HG02938 (cell line): Measurements from ENCODE around the gene NR3C2.

ENCODE experiments used
- ATAC-seq: cut with Tn5 transposase; IDR thresholded peaks from one replicate; pipeline ENCODE4 v1.9.1; 2021; ENCODE audit warnings: mild to moderate bottlenecking, moderate library complexity; ENCODE audit not compliant: unreplicated experiment

Gene NR3C2

GRCh38 chr4:148266921-148267320 is 175.3 kb downstream of the NR3C2 start:
- ATAC-seq: no peak

GRCh38 chr4:148266240-148266639 is 176.0 kb downstream of the NR3C2 start:
- no peak for ATAC-seq

DNA sequence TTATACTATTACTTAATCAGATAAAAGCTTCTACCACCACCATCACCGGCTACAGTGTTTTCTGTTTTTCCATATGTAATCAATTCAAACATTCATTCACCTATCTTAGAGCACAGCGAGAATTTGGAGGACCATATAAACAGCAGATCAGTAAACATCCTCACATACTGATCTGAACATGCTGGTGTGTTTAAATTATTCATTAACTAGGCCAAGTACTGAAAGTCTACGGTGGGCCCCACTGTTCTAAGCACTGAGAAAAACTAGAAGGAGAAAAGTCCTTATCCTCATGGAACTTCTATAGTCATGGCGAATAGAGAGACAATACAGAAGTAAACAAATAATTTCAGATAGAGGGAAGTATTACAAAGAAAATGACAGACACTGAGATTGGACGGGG is 176.6 kb downstream of the NR3C2 start:
- no peak for ATAC-seq

DNA sequence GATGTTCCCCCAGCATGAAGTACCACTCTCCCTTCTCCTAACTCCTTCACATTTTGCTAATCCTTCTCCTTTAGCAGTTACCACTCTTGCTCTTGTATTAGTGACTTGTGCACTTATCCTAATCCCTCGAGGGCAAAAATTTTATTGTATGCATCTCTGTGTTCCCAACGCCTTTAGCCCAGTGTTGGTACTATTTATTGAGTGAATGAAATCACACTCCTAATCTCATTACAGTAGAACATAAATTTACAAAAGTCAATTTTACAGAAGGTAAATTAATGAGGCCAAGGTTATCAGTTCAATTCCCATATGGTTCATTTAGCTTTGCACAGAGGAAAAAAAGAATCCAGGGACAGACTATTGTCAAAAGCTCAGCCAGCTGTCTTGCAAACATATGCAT is 178.4 kb downstream of the NR3C2 start:
- ATAC-seq: no peak

DNA sequence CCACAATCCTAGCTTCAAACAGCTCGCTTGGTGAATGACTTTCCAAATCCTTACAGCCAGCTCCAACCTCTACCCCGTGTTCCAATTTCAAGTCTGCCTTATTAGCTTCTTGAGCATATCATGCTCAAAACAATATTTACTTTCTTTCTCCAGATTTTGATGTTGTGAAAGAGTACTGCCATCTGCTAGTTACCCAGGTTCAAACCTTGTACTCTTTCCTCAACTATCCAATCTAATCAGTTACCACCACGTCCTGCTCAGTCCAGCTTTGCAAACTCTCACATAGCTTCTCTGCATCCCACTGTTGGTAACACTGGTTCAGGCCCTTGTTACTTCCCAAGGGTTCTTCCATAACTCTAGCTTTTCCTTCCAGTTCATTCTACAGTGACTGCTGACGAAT is 179.1 kb downstream of the NR3C2 start:
- no peak for ATAC-seq

DNA sequence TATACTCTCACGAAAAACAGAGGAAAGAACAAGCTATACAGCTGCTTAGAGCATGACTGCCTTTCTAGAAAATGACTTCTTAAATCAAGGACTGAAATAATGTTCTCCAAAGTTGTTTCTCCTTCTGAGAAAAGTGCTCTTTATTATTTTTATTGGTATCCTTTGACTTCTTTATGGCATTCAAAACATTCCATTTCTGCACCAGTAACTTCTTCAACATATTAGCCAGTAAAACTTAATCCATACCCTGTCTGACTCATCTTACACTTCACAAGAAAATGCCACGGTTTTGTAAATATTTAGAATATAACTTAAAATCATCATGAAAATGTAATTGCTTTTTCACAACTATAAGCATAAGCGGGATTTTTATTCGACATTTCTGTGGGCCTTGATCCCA is 180.4 kb downstream of the NR3C2 start:
- ATAC-seq: no peak

DNA sequence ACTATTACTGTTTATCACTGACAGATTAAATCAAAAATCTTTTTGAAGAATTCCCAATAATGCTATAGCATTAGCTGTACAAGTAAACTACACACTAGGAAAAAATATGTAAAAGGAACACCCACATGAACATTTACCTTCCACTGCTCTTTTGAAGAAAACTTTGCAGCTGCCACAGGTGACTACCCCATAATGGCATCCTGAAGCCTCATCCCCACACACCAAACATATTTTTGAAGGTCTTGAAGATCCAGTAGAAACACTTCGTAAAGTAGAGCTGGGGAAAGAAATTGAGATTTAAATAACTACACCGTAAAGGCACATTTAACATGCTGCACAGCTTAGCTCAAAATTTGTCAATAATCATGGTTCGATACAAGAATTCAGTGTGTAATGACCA is 182.4 kb downstream of the NR3C2 start:
- ATAC-seq: no peak

DNA sequence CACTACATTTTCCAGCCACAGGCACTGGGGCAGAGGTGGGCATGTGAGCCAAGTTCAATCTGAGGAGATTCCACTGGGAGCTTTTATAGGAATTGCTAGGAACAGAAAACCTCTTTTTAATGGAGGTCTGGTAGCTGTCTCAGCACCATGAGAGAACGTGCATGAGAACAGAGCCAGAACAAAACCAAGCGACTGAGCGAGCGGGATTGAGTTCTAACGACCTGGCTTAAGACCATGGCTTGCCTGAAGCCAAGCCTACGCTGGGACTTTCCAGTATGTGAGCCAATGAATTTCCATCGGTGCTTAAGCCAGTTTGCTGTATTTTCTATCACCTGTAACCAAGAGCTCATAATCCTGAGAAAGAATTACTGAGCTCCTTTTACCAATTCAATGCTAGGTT is 183.7 kb downstream of the NR3C2 start:
- ATAC-seq: no peak

DNA sequence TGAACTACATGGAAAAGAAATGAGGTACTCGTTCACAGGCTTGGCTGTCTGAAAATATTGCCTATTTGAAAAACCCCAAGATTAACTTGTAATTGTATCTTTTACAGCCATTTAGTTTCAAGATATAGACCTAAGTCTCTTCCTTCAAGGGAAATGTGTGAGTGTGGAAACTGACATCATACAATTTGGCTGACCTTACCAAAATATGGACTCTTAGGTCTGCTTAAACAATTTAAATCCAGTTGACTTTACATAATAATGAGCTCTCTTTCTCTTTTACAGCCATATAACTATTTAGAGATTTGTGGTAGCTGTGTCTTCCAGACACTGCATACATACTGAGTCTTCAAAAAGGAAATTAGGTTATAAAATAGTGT is 186.9 kb downstream of the NR3C2 start:
- no peak for ATAC-seq

DNA sequence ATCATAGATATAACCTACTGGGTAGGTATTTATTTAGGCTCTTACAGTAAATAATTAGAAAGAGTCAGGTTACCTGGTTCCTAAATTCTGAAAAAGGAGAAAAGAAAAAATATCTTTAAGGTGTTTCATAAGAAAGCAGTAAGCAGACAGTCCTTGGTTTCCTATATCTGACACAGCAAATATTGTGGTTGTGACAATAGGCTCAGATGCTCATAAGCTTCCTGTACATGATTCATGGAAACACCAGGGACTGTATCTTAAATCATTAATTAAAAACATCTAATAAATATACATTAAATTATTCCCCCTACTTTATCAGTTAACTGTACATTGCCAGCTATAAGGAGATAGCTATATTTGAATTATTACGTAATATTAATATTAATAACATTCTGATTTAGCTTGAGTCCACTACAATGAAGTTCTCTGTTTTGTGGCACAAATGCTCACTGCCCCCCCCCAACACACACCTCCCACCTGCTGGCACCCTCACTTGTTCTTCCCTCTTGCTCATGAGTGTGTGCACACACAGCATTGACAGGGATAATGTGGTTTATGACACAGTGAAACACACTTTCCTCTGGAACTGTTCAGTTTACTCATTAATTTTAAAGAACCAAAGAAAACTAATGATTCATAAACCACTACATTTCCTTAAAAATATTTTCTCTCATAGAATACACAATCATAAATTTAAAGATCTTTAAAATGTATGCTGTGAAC is 187.4 kb downstream of the NR3C2 start:
- ATAC-seq: no peak

DNA sequence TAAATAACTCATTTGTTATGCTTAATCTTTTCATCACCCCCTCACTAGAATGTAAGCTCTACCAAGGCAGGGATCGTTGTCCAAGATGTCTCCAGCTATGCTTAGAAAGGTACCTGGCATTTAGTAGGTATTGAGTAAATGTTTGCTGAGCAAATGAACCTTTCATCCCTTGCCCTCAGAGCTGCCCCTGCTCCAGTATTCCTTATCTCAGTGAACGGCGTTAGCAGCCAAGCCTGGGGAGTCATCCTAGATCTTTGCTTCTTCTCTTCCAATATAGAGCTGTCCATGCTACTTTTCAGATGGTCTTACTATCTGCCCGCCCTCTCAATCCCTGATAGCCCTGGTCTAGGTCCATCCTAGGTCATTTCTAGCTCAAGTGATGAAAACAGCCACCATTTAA is 188.4 kb downstream of the NR3C2 start:
- no peak for ATAC-seq

DNA sequence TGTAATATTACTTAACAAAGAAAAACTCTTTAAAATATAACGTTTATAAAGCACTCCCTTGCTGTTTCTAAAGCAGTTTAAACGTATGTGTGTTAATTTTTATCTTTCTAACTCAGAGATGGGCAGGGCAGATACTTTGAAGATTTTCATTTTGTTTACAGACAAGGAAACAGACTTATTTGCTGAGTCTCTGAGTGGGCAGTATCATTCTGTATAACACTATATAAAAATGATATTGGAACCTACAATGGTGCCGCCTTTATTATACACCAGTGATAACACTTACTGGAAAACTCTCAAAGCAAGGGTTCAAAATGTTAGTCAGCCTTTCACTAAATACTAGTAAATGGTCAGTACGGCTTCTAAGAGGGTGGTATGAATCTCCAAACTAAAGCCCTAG is 193.4 kb downstream of the NR3C2 start:
- ATAC-seq: no peak

GRCh38 chr4:148245015-148245414 is 197.2 kb downstream of the NR3C2 start:
- ATAC-seq: no peak

DNA sequence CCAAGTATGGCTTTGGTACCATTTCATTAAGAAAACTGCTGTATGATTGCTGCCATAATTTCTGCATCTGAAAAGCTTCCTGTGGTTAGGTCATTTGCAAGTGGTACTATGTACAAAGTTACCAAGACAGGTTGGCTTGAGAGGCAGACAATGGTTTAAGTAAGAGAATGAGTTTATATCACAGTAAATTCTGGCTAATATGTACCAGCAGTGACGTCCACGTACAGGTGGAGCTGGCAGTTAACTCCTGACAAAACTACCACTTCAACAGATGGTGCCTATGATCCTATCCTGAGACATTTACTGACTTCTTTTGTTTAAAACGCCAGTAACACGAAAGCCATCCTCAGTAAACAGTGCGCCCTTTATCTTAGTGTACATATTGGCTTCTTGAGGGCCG is 198.4 kb downstream of the NR3C2 start:
- ATAC-seq: no peak

DNA sequence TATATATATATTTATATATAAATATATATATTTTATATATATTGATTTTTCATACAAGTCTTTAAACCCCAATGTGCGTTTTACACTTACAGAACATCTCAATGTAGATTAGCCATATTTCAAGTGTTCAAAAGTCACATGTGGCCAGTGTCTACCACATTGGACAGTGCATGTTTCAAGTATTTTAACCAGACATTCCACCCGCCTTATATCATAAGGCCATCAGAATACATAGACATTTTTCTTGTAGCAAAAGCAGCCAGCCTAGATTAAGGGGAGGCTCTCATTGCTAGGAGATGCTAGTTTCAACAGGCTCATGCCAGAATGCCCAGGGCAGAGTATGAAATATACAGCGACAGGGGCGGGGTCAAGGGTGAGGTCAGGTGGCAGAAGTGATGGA is 202.0 kb downstream of the NR3C2 start:
- no peak for ATAC-seq

- ATAC-seq: no peak
Observed at GRCh38 chr4:148239494-148239985, 202.7 kb downstream of the NR3C2 start.

DNA sequence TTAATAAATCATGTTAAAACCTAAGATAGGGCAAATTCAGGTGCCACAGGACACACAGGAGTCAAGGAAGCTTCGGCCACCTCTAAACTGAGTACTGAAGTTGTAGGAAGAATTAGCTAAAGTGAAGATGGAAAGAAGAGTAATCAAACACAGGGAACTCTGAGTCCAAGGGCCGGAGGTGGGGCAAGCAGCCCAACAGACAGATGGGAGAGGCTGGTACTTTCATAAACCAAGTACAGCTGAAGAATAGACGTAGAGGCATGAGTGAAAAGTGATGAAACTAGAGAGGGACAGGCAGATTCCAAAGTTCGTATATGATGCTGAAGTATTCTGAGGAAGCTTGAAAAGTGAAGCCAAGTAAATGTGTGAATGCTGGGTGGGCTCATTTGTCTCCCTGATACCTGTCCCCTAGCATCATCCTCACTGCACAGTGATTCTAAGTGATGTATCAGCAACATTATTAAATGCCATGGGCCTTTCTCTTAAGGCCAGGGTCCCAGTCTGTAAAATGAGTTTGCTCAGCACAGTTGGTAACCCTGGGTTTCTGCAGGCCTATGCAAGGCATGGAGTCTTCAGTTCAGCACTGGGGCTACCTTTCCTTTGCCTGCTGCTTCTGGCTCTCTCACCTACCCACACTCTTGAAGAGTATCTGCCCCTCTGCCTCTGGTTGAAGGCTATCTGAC is 203.3 kb downstream of the NR3C2 start:
- no peak for ATAC-seq

DNA sequence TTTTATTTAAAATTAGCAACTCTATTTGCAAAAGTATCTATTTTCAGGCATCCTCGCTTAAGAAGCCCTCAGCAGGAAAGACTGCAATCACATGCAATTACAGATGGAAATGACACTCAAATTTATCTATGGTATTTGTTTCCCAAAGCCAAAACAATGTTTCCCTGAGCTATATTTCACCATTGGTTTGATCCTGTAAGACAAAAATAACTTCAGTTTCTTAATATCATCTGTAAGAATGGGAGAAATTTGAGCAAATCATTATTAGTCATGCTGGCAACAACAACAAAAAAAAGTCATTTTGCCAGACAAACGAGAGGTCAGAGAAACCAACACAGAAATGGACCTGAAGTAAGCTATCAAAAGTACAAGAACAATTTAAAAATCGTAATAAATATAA is 204.1 kb downstream of the NR3C2 start:
- no peak for ATAC-seq

- ATAC-seq: no peak
Observed at GRCh38 chr4:148235809-148236208, 206.4 kb downstream of the NR3C2 start.

DNA sequence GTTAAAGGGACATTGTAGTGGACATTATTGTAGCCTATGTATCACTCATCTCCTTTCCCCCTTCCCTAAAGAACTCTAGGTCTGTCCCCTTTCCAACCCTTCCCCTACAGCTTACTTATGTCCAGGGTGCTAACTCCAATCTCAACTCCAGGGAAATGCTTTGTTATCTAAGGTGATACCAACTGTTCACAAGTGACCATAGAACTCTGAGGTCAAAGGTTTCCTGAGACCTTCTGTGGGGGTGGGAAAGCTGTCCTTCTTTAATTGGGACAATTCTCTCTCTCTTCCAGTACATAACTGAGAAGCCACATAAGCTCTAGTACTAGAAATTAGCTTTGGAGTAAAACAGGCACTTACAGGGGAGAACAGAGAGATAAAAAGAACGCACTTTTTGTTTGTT is 212.4 kb downstream of the NR3C2 start:
- no peak for ATAC-seq

- no peak for ATAC-seq
Observed at GRCh38 chr4:148229028-148229427, 213.2 kb downstream of the NR3C2 start.

- ATAC-seq: no peak
Observed at GRCh38 chr4:148227147-148227546, 215.1 kb downstream of the NR3C2 start.

DNA sequence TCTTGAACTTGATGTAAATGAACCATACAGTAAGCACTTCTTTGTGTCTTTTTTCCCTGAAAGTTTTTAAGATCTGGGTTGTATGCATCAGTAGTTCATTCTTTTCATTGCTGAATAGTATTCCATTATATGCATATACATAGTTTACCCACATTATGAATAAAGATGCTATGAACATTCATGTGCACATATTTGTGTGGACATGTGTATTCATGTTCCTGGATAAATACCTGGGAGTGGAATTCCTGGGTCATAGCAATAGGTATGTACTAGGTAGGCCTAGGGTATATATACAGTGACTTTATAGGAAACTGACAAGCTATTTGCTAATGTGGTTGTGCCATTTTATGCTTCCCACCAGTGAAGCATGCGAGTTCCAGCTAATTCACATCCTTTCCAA is 215.9 kb downstream of the NR3C2 start:
- ATAC-seq: no peak
